BE2C (cell line): ENCODE results near the gene FBN1.

Source experiments
- DNase-seq: peaks from one replicate; pipeline ENCODE4 v3.0.0-alpha.2; 2020
- H3K27me3 ChIP-seq: fragments of 250-450 bp; sonication (Bioruptor Pico); 2 replicates; pipeline ENCODE4 v1.5.1; 2020; ENCODE audit warnings: mild to moderate bottlenecking
- H3K36me3 ChIP-seq: fragments of 250-450 bp; sonication (Bioruptor Pico); 2 replicates; pipeline ENCODE4 v1.5.1; 2020; ENCODE audit warnings: mild to moderate bottlenecking
- H3K4me1 ChIP-seq: fragments of 250-450 bp; sonication (Bioruptor Pico); 2 replicates; pipeline ENCODE4 v1.5.1; 2020
- H3K4me3 ChIP-seq: 2 replicates; pipeline ENCODE4 v1.5.1; 2011; ENCODE audit warnings: low read depth, low read length
- H3K9me3 ChIP-seq: fragments of 250-450 bp; sonication (Bioruptor Pico); 2 replicates; pipeline ENCODE4 v1.5.1; 2020
- TF ChIP-seq, protein P1 (sequence below): IDR thresholded peaks from 2 replicates; pipeline ENCODE4 v1.5.1; 2012; ENCODE audit warnings: mild to moderate bottlenecking, low read depth, low read length

The FBN1 gene

GRCh38 chr15:48624700-48625099 lies 20.8 kb downstream of the FBN1 start:
- H3K4me1 ChIP-seq, result peaks cover 8% of the 10 kb centered on the region
- H3K4me3 ChIP-seq, result no peak overlapping the region
- no peaks in the 10 kb centered on the region for H3K36me3 ChIP-seq
- no peaks in the 10 kb centered on the region for H3K27me3 ChIP-seq
- H3K9me3 ChIP-seq, result no peaks in the 10 kb centered on the region
- DNase-seq, result no peak
- TF ChIP-seq, protein P1, sequence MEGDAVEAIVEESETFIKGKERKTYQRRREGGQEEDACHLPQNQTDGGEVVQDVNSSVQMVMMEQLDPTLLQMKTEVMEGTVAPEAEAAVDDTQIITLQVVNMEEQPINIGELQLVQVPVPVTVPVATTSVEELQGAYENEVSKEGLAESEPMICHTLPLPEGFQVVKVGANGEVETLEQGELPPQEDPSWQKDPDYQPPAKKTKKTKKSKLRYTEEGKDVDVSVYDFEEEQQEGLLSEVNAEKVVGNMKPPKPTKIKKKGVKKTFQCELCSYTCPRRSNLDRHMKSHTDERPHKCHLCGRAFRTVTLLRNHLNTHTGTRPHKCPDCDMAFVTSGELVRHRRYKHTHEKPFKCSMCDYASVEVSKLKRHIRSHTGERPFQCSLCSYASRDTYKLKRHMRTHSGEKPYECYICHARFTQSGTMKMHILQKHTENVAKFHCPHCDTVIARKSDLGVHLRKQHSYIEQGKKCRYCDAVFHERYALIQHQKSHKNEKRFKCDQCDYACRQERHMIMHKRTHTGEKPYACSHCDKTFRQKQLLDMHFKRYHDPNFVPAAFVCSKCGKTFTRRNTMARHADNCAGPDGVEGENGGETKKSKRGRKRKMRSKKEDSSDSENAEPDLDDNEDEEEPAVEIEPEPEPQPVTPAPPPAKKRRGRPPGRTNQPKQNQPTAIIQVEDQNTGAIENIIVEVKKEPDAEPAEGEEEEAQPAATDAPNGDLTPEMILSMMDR, result no peak

DNA sequence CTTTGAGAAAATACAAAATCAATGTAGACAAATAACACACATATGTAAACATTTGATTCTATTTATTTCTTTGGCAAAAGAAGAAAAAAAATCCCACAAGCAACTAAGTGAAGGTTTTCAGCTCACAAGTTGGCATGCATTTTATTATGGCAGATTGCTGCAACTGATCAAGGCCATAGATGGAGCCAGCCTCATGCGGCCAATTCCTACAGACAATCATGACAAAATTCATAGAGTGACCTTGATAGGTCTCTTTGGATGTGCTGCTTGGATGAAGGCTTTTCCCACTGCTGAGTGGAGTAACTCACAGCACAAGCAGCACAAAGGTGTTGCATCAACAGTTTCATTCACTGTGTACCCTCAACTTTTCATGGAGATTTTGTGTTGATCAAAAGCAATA lies 22.1 kb downstream of the FBN1 start:
- no peaks in the 10 kb centered on the region for H3K9me3 ChIP-seq
- no peaks in the 10 kb centered on the region for H3K36me3 ChIP-seq
- H3K4me1 ChIP-seq, result peaks cover 8% of the 10 kb centered on the region
- H3K4me3 ChIP-seq, result no peak overlapping the region
- no peak for DNase-seq
- no peaks in the 10 kb centered on the region for H3K27me3 ChIP-seq
- TF ChIP-seq, protein P1, result no peak

DNA sequence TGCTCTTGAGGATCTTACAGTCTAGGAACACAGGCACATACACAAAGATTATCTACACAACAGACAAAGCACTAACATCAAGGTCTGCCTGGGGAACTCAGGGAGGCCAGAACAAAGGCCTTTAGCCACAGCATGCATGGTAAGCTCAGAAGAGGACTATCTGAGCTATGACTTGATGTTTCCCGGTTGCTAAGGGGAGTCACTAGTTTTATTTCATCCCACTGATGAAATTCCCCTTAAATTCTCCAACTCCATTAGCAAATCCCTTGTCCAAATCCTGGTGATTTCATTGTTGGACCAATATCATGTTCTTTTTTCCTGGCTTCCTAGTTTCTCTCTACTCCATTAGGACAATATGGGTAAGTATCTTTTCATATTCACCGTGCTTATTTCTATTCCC lies 23.3 kb downstream of the FBN1 start:
- Histone ChIP-seq H3K9me3 (no peaks in the 10 kb centered on the region), H3K36me3 (no peaks in the 10 kb centered on the region), H3K4me1 (peaks cover 8% of the 10 kb centered on the region), H3K4me3 (no peak overlapping the region), H3K27me3 (no peaks in the 10 kb centered on the region)
- TF ChIP-seq, protein P1, result no peak
- DNase-seq, result no peak

- DNase-seq, result no peak
- Histone ChIP-seq H3K4me1 (peaks cover 8% of the 10 kb centered on the region), H3K27me3 (no peaks in the 10 kb centered on the region), H3K4me3 (no peak overlapping the region), H3K36me3 (no peaks in the 10 kb centered on the region), H3K9me3 (no peaks in the 10 kb centered on the region)
- TF ChIP-seq, protein P1, result no peak
Measured at GRCh38 chr15:48619446-48619845, 26.1 kb downstream of the FBN1 start.

DNA sequence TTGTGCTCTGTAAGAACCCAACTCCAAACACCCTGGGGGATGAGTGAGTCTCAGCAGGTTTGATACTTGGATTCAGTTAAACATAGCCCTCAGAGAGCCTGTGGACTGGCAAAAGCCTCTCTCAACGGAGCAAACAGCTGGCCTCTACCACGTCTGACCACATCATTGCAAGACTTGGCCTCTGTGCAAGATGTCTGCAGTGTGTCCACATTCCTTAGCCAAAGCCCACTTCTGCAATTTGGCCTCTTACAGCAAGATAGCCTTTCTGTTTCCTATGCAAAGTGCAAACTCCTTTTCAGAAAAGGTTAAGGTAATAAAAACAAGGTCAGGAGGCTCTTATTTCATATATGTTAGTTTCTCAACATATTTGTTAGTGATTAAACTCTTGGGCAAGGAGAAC lies 27.9 kb downstream of the FBN1 start:
- Histone ChIP-seq H3K27me3 (no peaks in the 10 kb centered on the region), H3K9me3 (no peaks in the 10 kb centered on the region), H3K4me3 (no peak overlapping the region), H3K4me1 (peaks cover 3% of the 10 kb centered on the region), H3K36me3 (no peaks in the 10 kb centered on the region)
- DNase-seq, result no peak
- TF ChIP-seq, protein P1, result no peak

GRCh38 chr15:48616216-48616615 lies 29.3 kb downstream of the FBN1 start:
- DNase-seq, result no peak
- no peaks in the 10 kb centered on the region for H3K36me3 ChIP-seq
- no peaks in the 10 kb centered on the region for H3K27me3 ChIP-seq
- H3K4me3 ChIP-seq, result no peak overlapping the region
- H3K9me3 ChIP-seq, result no peaks in the 10 kb centered on the region
- TF ChIP-seq, protein P1, result no peak
- H3K4me1 ChIP-seq, result no peaks in the 10 kb centered on the region
